ENCODE data around the gene FSTL4.

DNA sequence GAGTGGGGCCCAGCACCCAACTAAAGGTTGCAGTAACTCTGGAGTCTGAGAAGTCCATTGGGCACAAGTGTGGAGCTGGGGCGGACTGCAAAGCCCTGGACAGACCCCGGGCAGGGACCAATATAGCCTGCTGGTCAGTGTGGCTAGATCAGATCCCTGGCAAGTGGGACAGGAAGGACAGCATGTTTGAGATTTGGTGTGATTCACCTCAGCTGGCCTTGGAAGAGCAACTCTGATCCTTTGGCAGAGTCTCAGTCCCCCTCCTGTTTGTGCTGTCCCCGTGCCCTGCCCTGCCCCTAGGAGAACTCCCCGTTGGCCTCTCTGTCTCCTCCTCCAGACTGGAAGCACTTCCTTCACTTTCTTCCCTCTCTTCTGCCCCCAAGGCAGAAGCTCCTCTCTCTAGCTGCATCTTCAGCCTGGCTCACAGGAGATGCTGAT is 255.3 kb downstream of the FSTL4 start:
- TF ChIP-seq, protein P1, sequence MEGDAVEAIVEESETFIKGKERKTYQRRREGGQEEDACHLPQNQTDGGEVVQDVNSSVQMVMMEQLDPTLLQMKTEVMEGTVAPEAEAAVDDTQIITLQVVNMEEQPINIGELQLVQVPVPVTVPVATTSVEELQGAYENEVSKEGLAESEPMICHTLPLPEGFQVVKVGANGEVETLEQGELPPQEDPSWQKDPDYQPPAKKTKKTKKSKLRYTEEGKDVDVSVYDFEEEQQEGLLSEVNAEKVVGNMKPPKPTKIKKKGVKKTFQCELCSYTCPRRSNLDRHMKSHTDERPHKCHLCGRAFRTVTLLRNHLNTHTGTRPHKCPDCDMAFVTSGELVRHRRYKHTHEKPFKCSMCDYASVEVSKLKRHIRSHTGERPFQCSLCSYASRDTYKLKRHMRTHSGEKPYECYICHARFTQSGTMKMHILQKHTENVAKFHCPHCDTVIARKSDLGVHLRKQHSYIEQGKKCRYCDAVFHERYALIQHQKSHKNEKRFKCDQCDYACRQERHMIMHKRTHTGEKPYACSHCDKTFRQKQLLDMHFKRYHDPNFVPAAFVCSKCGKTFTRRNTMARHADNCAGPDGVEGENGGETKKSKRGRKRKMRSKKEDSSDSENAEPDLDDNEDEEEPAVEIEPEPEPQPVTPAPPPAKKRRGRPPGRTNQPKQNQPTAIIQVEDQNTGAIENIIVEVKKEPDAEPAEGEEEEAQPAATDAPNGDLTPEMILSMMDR (IDR thresholded peaks at IDR 0.05): no peak
- TF ChIP-seq POLR2A (IDR thresholded peaks at IDR 0.05): no peak

Measured in prostate gland (tissue), 2 donors.